Measurements from ENCODE around the gene SV2B. TPM values are rescaled to one million over a fixed set of nuclear protein-coding genes. Genes with fewer than 3 reads are reported as not detected.
"Not testable (repeated sequence)": the region's sequence is repeated elsewhere in the genome, so short reads cannot be mapped to it uniquely, and the experiment has no call there.

The SV2B gene
- polyA plus RNA-seq, 1 donor, result 3.0 TPM

DNA sequence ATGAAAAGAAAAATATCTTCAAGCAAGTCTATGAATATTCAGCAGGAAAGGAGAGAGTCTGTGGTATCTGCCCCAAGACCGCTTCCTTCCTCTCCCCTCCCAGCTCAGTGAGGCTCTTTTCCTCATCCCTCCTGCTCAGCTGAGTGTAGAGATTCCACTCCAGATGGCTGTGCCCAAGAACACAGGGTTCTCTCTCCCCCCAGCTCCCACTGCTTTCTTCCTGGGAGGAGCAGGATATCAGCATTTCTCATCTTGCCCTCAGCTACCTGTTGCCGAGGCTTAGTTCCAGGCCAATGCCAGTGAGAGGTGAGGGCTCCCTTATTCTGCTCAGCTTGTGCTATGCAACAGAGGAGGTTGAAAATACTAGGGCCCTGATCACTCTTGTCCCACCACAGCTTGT is 211.9 kb downstream of the SV2B start:
- DNase-seq (ENCODE audit: low read depth), result no peak

DNA sequence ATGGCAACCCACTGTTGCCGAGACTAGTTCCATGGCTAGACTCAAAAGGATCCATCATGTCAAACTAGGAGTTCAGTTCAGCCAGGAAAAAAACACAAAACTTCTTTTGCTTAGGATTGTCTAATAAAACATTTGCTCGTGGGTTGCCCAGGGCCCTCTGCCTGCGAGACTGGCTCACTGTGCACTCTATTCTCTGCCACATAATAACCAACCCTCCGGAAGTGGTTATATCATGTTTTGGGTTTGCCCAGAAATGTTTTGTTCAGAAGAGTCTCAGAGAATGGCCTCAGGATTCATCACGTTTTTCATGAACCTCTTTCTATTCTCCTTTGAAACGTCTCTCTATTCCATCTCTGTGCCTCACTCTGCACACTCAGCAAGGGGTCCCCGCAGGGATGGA is 216.1 kb downstream of the SV2B start:
- DNase-seq (ENCODE audit: low read depth), result no peak

DNA sequence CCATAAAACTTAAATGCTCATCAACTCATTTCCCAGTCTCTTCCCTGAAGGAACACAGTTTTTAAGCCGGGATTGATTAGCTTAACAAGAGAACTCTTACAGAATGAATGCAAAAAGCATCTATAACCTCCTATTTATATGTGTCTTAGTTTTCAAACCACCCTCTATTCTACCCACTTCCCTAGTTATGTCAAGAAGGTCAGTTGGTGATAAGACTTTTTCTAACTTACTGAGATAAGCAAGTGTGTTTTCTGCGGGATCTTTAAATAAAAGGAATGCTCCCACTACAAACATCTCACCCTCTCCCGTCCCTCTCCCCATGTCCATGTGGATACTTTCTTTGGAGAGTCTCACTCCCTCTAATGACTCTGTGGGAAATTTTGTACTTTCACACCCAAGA is 218.5 kb downstream of the SV2B start:
- no peak for DNase-seq (ENCODE audit: low read depth)

DNA sequence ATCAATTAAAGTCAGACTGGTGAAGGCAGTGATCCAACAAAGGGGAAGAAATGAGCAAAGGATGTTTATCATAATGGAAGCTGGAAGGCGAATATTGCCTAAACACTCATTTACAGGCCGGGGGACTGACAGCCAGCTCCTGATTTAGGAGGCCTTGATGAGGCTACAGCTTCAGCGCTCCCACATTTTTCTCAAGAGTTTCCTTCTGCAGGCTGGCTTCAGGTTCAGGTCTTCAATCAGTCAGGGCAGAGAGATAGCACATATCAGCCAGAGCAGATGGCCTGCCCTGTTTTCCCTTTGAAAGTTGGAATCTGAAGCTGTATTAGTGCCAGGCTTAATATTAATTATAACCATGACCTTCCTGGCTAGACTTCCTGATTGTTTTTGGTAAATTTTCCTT is 218.9 kb downstream of the SV2B start:
- DNase-seq (ENCODE audit: low read depth), result no peak

DNA sequence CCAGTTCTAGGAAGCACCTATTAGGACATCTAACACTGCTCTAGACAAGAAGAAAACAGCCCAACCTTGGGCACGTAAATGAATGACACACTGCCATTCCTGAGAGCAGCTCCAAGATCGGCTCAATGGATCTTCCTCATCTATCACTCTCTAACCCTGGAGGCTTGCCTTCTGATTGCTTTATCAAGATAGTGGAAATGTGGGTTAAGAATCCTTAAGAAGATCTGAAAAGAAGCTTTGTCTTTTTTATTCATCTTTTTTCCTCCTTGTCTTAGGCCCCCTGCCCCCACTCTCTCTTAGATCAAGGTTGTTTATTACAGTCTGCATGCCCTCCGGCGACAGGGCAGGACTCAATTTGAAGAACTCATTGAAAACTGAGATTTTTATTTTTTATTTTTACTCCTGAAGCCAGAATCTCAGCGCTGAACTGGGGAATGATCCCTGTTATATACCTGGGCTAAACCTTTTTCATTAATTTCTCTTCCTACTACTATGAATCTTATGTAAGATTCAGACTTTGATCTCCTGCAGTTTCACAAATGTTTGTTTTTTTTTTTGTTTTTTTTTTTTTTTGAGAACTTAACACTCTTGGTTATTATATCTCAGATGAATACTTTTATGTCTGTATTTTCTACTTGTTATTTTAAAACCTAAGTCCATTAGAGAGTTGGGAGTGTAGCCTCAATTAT is 219.5 kb downstream of the SV2B start:
- no peak for DNase-seq (ENCODE audit: low read depth)

DNA sequence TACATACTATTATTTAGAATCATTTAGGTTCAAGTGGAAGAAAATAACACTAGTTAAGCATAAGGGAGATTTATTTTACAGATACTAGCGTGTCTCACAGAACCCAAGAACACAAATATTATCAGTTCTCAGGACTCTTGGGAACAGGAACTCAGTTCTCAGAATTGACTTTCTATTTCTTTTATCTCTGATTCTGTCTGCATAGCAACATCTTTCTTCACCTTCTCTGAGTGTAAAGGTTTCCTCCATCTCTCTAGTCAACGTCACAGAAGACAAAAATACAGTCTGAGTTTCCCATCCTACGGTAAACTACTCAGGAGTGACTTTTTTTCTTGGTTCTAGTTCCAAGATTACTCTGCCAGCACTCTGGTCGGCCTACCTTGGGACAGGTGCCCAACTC is 220.0 kb downstream of the SV2B start:
- DNase-seq (ENCODE audit: low read depth), result no peak

DNA sequence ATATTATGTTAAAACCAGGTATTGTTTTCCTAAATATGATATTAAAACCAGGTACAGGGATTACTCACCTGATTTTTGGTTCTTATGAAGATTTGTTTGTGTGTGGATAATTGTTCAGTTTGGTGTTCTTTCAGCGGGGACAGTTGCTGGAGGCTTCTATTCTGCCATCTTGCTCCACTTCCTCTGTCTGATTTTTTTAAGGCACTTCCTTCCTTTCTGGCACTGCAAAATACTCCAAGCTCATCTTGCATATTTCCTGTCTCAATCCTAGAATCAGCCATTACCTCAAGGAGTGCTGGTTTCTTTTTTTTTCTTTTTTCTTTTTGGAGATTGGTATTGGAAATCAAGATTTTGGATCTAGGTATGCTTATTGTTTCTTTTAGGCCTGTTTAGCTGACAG is 229.9 kb downstream of the SV2B start:
- DNase-seq (ENCODE audit: low read depth), result no peak

DNA sequence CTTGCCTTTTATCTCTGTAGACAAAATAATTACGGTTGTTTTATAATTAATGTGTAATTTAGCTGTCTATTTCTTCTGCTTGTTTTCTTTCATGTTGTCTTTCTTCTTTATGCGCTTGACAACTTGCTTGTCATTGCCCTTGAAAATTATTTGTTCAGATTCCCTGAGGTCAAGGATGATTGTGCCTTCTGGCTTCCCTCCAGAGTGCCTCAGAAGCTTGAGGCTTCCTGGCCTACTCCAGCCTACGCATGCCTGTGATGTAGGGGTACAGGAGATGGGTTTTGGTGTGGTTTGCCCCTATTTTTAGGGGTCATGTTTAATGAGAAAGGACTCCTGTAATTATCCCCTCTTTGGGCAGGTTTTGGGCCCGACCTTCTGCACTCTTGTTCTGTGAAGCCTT is 231.5 kb downstream of the SV2B start:
- DNase-seq (ENCODE audit: low read depth), result no peak

DNA sequence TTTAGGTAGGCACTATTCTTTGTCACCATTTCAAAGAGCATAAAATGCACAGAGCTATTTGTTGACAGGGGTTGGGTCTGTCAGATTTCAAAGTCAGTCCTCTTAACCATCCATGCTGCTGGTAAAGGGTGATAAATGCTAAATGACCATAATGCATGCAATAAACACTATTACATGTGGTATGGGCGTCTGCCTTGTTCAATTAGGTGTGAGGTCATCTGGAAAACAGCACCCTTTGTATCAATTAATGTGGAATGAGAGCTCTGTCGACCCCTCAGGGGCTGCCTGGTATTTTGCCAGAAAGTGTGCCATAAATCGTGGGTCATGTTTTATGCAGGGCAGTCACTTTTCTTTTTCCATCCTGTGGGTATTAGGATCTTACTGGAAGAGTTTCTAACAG is 235.6 kb downstream of the SV2B start:
- DNase-seq (ENCODE audit: low read depth), result no peak

DNA sequence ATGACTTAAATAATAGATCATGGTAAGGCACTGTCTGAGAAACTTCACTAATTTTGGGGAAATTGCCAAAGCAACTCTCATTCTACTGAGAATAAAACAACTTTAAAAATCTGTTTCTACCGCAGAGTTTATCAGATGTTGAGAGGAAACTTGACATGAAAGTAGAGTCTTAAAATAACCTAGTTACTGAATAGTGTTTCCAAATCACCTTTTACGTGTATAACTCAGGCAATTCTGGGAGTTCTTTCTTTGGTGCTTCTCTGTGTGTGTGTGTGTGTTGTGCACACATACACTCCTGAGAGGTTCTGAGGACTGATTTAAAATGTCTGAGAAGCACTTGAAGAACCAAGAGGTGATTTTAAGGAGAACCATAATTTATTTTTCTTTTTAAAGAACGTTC is 236.6 kb downstream of the SV2B start:
- no peak for DNase-seq (ENCODE audit: low read depth)

DNA sequence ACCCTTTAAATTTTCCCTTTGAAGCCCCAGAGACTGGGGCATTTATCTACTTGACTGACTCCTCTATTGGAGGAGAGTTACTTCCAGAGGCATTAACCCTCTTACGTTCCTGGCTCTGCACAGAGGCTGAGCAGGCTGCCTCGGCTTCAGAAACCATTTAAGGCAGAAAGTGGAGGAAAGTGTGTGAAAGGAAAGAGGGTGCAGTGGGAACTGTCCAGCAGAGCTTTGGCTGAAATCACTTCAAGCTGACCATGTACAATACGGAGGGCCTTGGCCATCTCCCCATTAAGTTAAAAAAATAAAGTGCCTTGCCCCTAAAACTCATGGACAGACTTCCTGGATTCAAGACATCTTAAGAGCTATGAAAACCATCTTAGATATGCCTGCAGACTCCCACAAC is 238.7 kb downstream of the SV2B start:
- DNase-seq (ENCODE audit: low read depth), result peak; percentile 25

DNA sequence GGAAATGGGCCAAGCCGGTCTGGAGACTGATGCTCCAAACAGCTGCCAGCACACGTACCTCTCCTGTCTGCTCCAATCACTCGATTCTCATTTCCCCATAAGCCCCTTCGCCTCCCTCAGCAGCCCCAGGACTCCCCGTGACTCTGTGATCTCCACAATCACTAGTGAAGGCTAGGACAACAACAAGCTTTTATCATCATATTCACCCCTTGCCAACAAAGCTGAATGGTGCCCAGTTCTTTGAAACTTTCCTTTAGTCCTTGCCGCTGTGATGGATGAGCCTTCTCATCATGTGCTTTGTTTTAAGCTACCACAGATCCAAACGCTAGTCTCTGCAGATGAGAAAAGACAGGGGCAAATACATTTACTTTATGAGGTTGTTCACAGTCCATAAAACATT is 242.0 kb downstream of the SV2B start:
- no peak for DNase-seq (ENCODE audit: low read depth)

DNA sequence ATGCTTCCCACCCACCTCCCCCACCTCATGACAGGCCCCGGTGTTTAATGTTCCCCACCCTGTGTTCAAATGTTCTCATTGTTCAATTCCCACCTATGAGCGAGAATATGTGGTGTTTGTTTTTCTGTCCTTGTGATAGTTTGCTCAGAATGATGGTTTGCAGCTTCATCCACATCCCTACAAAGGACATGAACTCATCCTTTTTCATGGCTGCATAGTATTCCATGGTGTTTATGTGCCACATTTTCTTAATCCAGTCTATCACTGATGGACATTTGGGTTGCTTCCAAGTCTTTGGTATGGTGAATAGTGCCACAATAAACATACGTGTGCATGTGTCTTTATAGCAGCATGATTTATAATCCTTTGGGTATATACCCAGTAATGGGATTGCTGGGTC is 244.9 kb downstream of the SV2B start:
- not testable (repeated sequence) for DNase-seq (ENCODE audit: low read depth)

DNA sequence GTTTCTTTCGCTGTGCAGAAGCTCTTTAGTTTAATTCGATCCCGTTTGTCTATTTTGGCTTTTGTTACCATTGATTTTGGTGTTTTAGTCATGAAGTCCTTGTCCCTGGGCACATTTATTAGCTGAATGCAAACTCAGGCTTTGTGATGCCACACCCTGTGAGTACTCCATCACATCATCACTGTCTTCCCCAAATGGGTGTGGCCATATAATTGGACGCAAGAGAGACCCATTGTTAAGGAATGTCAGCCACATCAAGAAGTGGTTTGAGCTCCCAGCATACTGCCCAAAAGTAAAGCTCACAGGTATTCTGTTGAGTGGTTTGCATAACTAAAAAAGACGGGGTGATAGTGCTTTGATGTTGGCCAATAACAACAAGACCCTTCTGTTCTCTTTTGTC is 245.7 kb downstream of the SV2B start:
- no peak for DNase-seq (ENCODE audit: low read depth)

DNA sequence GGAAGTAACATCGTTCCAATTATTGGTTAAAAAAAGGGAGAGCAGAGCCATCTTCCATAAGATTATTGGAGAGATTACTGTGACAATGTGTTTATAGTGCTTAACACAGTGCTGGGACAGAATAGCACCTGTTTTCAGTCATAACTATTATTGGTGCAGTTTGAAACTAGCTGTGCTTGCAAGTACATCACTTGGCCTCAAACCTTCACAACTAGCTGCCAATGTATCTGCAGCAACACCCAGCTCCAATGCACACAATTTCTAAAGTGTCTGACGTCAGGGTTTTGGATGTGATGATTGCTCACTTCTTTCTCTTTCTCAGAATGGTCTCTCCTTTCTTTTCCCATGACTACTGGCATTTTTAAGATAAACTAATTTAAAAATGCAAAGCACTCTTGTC is 246.2 kb downstream of the SV2B start:
- DNase-seq (ENCODE audit: low read depth), result no peak

DNA sequence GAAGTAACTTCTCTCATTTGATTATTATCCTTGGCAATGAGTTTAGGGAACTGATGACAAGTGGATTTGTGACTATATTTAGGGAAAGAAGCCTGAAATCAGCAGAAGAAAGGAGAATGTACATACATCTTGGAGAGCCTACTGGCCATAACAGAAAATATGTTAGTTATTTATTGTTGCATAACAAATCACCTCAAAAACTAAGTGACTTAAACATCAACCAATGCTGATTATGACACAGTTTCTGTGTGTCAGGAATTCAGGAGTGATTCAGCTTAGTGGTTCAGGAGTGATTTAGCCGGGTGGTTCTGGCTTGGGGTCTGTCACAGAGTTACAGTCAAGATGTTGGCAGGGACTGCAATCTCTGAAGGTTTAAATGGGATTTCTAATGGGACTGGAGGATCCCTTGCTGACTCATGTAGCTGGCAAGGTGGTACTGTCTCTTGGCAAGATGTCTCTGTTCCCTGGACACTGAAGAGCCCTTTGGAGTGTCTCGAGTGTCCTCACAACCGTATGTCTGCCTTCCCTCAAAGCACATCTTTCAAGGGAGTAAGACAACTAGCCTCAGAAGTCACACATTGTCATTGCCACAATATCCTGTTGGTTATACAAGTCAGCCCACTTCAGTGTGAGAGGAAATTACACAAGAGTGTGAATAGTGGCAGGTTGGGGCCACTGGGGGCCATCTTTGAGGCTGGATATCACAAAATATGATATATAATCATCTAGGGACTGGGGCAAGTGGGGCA is 248.9 kb downstream of the SV2B start:
- no peak for DNase-seq (ENCODE audit: low read depth)

Other genes with a start within 250 kb of the SV2B start
- 26.7 TPM for gene FURIN, start 231.7 kb upstream of the SV2B start, polyA plus RNA-seq (ENCODE audit: insufficient read length)
- gene FES, start 215.8 kb upstream of the SV2B start, polyA plus RNA-seq (ENCODE audit: insufficient read length), result 12.6 TPM
- gene MAN2A2, start 197.0 kb upstream of the SV2B start, polyA plus RNA-seq (ENCODE audit: insufficient read length), result 34.7 TPM
- gene HDDC3, start 167.7 kb upstream of the SV2B start, polyA plus RNA-seq (ENCODE audit: insufficient read length), result 11.3 TPM
- 23.2 TPM for gene UNC45A, start 165.0 kb upstream of the SV2B start, polyA plus RNA-seq (ENCODE audit: insufficient read length)
- gene RCCD1, start 145.4 kb upstream of the SV2B start, polyA plus RNA-seq (ENCODE audit: insufficient read length), result 13.0 TPM
- 32.5 TPM for gene PRC1, start 105.7 kb upstream of the SV2B start, polyA plus RNA-seq (ENCODE audit: insufficient read length)
- gene VPS33B, start 77.7 kb upstream of the SV2B start, polyA plus RNA-seq (ENCODE audit: insufficient read length), result 10.9 TPM

Data from forelimb muscle (tissue), 1 donor.